PFSK-1 (cell line): ENCODE data around the gene HMMR. TPM values are rescaled to one million over a fixed set of nuclear protein-coding genes. Genes with fewer than 3 reads are reported as not detected.

Source experiments
- FOXP2 ChIP-seq: optimal IDR thresholded peaks from 2 replicates; pipeline ENCODE3; 2011; ENCODE audit warnings: borderline replicate concordance, control low read depth, inconsistent platforms; ENCODE audit not compliant: insufficient read depth; ENCODE audit errors: extremely low read length, extremely low read depth
- POLR2AphosphoS5 ChIP-seq: IDR thresholded peaks from 2 replicates; pipeline ENCODE4 v1.6.1; 2012; ENCODE audit warnings: low read depth, mild to moderate bottlenecking, control low read depth, low read length, moderate library complexity
- REST ChIP-seq, 2 experiments: IDR thresholded peaks; 2 replicates each; pipeline versions ENCODE4 v1.6.1 to v1.8.0; 2011 to 2012; ENCODE audit warnings: low read depth in 2 of 2, low read length in 2 of 2, control low read depth in 1 of 2, inconsistent platforms in 1 of 2, mild to moderate bottlenecking in 1 of 2, moderate library complexity in 1 of 2; ENCODE audit not compliant: insufficient read depth in 1 of 2
- SIN3A ChIP-seq: IDR thresholded peaks from 2 replicates; pipeline ENCODE4 v1.6.1; 2012; ENCODE audit warnings: mild to moderate bottlenecking, low read length, moderate library complexity, borderline replicate concordance; ENCODE audit not compliant: insufficient read depth
- TAF1 ChIP-seq: IDR thresholded peaks from 2 replicates; pipeline ENCODE4 v1.6.1; 2012; ENCODE audit warnings: low read length, control low read depth, borderline replicate concordance; ENCODE audit not compliant: insufficient read depth
- polyA plus RNA-seq: library from polyadenylated mRNA; unstranded; fragments of >200 nt; gene quantifications from one replicate; pipeline ENCODE4 v1.2.1, GENCODE V29; 2012; ENCODE audit warnings: low read depth, missing spikeins; ENCODE audit not compliant: insufficient read length

The HMMR gene, protein sequence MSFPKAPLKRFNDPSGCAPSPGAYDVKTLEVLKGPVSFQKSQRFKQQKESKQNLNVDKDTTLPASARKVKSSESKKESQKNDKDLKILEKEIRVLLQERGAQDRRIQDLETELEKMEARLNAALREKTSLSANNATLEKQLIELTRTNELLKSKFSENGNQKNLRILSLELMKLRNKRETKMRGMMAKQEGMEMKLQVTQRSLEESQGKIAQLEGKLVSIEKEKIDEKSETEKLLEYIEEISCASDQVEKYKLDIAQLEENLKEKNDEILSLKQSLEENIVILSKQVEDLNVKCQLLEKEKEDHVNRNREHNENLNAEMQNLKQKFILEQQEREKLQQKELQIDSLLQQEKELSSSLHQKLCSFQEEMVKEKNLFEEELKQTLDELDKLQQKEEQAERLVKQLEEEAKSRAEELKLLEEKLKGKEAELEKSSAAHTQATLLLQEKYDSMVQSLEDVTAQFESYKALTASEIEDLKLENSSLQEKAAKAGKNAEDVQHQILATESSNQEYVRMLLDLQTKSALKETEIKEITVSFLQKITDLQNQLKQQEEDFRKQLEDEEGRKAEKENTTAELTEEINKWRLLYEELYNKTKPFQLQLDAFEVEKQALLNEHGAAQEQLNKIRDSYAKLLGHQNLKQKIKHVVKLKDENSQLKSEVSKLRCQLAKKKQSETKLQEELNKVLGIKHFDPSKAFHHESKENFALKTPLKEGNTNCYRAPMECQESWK
- 9.6 TPM for polyA plus RNA-seq

DNA sequence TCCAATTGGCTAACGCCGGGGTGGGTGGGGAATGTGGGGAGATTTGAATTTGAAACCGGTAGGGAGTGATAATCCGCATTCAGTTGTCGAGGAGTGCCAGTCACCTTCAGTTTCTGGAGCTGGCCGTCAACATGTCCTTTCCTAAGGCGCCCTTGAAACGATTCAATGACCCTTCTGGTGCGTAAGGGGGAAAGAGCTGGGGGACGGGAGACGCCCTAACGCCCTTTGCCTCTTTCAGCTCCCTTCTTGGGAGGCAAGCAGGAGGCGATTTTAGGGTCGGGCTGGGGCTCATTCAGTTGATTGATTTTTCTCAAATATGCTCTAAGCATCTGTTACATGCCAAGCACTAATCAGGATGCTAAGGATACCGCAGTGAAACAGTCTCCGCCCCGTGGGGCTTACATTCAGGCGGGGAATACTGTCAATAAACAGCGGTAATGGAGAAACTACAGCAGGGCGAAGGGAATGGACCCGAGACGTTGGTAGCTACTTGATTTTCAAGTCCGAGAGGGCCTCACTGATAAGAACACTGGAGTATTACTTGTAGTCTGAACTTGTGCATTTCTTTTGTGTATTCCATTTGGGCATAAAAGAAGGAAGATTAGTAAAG, at the start of gene HMMR:
HMMR (plus strand) TSS at position 71 of the 610 bp plus-strand sequence; CDS start at position 132, 61 bp downstream.
- TF ChIP-seq TAF1 (peak; percentile 92), SIN3A (peak; percentile 86), FOXP2 (no peak), REST (IDR thresholded peaks at IDR 0.05; ENCODE audit: insufficient read depth in 1 of 2, low read depth in 2 of 2, low read length in 2 of 2) (peak in 1 of 2 experiments; percentile 47; a peak in 1 of 4 replicates), POLR2AphosphoS5 (peak; percentile 72; the same call in 1 of the 2 replicates)

DNA sequence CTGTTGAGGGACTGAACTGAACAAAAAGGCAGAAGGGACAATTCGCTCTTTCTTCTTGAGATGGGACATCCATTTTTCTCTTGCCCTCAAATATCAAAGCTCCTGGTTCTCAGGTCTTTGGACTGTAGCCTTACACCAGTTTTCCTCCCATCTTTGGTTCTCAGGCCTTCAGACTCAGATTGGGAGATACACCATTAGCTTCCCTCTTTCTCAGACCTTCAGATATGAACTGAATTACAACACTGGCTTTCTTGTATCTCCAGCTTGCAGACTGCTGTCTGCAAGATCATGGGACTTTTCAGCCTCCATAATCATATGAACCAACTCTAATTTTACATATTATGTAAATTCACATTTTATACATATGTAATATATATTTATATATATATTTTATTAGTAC, 35.6 kb upstream of the HMMR start:
- TF ChIP-seq POLR2AphosphoS5 (no peak), TAF1 (no peak), SIN3A (no peak), FOXP2 (no peak), REST (IDR thresholded peaks at IDR 0.05; ENCODE audit: insufficient read depth in 1 of 2, low read depth in 2 of 2, low read length in 2 of 2) (no peak)

GRCh38 chr5:163432544-163432943, 27.9 kb upstream of the HMMR start:
- no peak for TF ChIP-seq REST (IDR thresholded peaks at IDR 0.05; ENCODE audit: insufficient read depth in 1 of 2, low read depth in 2 of 2, low read length in 2 of 2)
- TF ChIP-seq FOXP2, result no peak
- no peak for TF ChIP-seq SIN3A
- TF ChIP-seq TAF1, result no peak
- no peak for TF ChIP-seq POLR2AphosphoS5

DNA sequence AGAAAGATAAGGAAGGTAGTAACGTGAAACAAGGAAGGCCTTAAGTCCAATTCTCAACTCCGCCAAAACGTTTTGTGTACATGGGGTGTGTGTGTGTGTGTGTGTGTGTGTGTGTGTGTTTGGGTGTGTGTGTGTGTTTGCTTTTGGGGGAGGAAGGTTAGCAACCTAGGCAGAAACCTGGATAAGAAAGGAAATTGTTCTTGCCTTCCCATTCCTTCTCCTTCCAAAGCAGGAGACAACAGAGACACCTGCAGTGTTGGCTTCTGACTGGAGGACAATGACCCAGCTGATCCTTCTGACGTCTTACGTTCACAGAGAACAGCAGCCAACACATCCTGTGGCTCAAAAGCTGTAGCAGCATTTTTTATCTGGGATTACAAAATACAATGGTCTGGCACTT, 27.2 kb upstream of the HMMR start:
- no peak for TF ChIP-seq SIN3A
- no peak for TF ChIP-seq POLR2AphosphoS5

- TF ChIP-seq POLR2AphosphoS5 (no peak), REST (IDR thresholded peaks at IDR 0.05; ENCODE audit: insufficient read depth in 1 of 2, low read depth in 2 of 2, low read length in 2 of 2) (no peak), SIN3A (no peak), FOXP2 (no peak), TAF1 (no peak)
These were observed 26.0 kb upstream of the HMMR start for GRCh38 chr5:163434401-163434866.
